CD8-positive, alpha-beta memory T cell (primary cell): ENCODE measurements around the gene MDH1. TPM values are rescaled to one million over a fixed set of nuclear protein-coding genes. Genes with fewer than 3 reads are reported as not detected.
"Not testable (repeated sequence)": the region's sequence is repeated elsewhere in the genome, so short reads cannot be mapped to it uniquely, and the experiment has no call there.

Experiments used
- CTCF ChIA-PET: fragments of 350-600 bp; sonication (Branson Sonifier 250); formaldehyde crosslinking; loops from one replicate; lab custom pipeline; 2021; ENCODE audit warnings: antibody characterized with exemption; lab: Charles Lee
- POLR2A ChIA-PET: fragments of 350-600 bp; sonication (Branson Sonifier 250); formaldehyde crosslinking; loops from one replicate; lab custom pipeline; 2021; ENCODE audit warnings: antibody characterized with exemption; lab: Charles Lee
- DNase-seq, 5 donors: peaks; one replicate each; pipeline versions ENCODE4 v3.0.0 to v3.0.0-alpha.2; 2020 to 2022; ENCODE audit warnings: mixed read lengths in 1 of 5
- H3K27ac ChIP-seq: one replicate; pipeline ENCODE4 v1.7.0; 2013; ENCODE audit warnings: low read depth, mild to moderate bottlenecking, low read length, moderate library complexity
- H3K27me3 ChIP-seq: 2 replicates; pipeline ENCODE4 v1.7.0; 2013; ENCODE audit warnings: low read length, mild to moderate bottlenecking; ENCODE audit not compliant: insufficient read depth, poor library complexity, severe bottlenecking
- H3K36me3 ChIP-seq: 2 replicates; pipeline ENCODE4 v1.7.0; 2013; ENCODE audit warnings: mild to moderate bottlenecking, low read length, moderate library complexity; ENCODE audit not compliant: insufficient read depth
- H3K4me1 ChIP-seq: 2 replicates; pipeline ENCODE4 v1.7.0; 2013; ENCODE audit warnings: mild to moderate bottlenecking, low read length, moderate library complexity; ENCODE audit not compliant: insufficient read depth
- H3K4me3 ChIP-seq: 2 replicates; pipeline ENCODE4 v1.7.0; 2013; ENCODE audit warnings: mild to moderate bottlenecking, low read length
- H3K9me3 ChIP-seq: 2 replicates; pipeline ENCODE4 v1.7.0; 2013; ENCODE audit warnings: mild to moderate bottlenecking, low read length
- H3K27ac Mint-ChIP-seq, 8 donors: one replicate each; pipeline ENCODE4 v1.8.0; 2020 to 2021; ENCODE audit warnings: mixed read lengths in 8 of 8, mild to moderate bottlenecking in 6 of 8, inconsistent platforms in 3 of 8, moderate library complexity in 3 of 8
- H3K27me3 Mint-ChIP-seq, 2 donors: one replicate each; pipeline ENCODE4 v1.8.0; 2020 to 2021; ENCODE audit warnings: mixed read lengths in 2 of 2, mild to moderate bottlenecking in 1 of 2, moderate library complexity in 1 of 2
- H3K36me3 Mint-ChIP-seq, 3 donors: one replicate each; pipeline ENCODE4 v1.8.0; 2020 to 2021; ENCODE audit warnings: mixed read lengths in 3 of 3, inconsistent platforms in 1 of 3, mild to moderate bottlenecking in 1 of 3
- H3K4me1 Mint-ChIP-seq, 3 donors: one replicate each; pipeline ENCODE4 v1.8.0; 2020 to 2021; ENCODE audit warnings: mixed read lengths in 3 of 3, inconsistent platforms in 1 of 3, mild to moderate bottlenecking in 1 of 3
- H3K4me3 Mint-ChIP-seq, 7 donors: one replicate each; pipeline ENCODE4 v1.8.0; 2020 to 2021; ENCODE audit warnings: mixed read lengths in 7 of 7, mild to moderate bottlenecking in 6 of 7, moderate library complexity in 4 of 7, inconsistent platforms in 2 of 7
- H3K9me3 Mint-ChIP-seq, 5 donors: one replicate each; pipeline ENCODE4 v1.8.0; 2020 to 2022; ENCODE audit warnings: mixed read lengths in 5 of 5, mild to moderate bottlenecking in 3 of 5, moderate library complexity in 2 of 5, inconsistent platforms in 1 of 5
- polyA plus RNA-seq: library from polyadenylated mRNA; unstranded; fragments of 300-500 nt; fragmentation: Illumina TruSeq; gene quantifications from one replicate; pipeline ENCODE4 v1.2.3, GENCODE V29; 2021
- total RNA-seq, 2 experiments: library from RNA; stranded (reverse); gene quantifications; one replicate each; pipeline ENCODE4 v1.2.3, GENCODE V29; 2021

MDH1 gene
- total and polyA plus RNA-seq, 3 experiments from 2014 or later: 182 to 241 (median 191) TPM

DNA sequence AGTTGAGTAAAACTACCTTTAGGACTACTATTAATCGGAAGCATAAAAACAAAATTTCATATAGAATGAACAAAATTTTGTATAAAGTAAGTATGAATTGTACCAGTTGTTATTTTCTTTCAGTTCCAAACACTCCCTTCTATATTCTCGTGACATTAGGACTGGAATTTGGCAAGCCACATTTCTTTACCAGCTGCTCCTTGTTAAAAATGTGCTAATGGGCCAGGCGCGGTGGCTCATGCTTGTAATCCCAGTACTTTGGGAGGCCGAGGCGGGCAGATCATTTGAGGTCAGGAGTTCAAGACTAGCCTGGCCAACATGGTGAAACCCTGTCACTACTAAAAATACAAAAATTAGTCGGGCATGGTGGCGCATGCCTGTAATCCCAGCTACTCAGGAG, 20.1 kb downstream of the MDH1 start:
- POLR2A ChIA-PET, H3K27me3 Mint-ChIP-seq, CTCF ChIA-PET, H3K4me3 Mint-ChIP-seq, H3K4me1 Mint-ChIP-seq, H3K4me3 ChIP-seq, H3K9me3 ChIP-seq, H3K9me3 Mint-ChIP-seq, DNase-seq, H3K27ac ChIP-seq, H3K27ac Mint-ChIP-seq, H3K27me3 ChIP-seq, H3K4me1 ChIP-seq: not testable (repeated sequence)
- H3K36me3 ChIP-seq: peaks cover 21% of the 10 kb centered on the region
- peaks cover 4 to 35% (median 9%) of the 10 kb centered on the region in 3 donors for H3K36me3 Mint-ChIP-seq

DNA sequence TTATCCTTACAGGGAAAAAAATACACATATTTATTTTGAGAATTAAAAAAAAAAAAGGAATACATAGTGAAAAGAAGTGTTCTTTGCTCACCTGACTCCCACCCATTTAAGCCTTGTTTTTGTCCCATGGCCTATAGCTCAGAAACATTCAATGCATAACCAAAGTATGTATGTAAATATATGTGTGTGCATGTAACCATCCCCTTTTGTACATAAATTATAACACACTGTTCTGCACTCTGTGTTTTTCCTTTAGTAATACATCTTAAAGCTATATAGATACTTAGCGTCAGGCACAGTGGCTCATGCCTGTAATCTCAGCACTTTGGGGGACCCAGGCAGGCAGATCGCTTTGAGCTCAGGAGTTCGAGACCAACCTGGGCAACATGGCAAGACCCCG, 21.8 kb downstream of the MDH1 start:
- peaks cover 0 to 21% (median 4%) of the 10 kb centered on the region in 3 donors for H3K36me3 Mint-ChIP-seq
- H3K27me3 Mint-ChIP-seq: peaks cover 8 to 11% of the 10 kb centered on the region in 2 donors
- CTCF ChIA-PET: interaction anchor here (0.8 to 1.4 kb wide), 2 partner anchors 10 to 14 kb away, joined by 3 read pairs; no protein-coding TSS in a partner anchor

DNA sequence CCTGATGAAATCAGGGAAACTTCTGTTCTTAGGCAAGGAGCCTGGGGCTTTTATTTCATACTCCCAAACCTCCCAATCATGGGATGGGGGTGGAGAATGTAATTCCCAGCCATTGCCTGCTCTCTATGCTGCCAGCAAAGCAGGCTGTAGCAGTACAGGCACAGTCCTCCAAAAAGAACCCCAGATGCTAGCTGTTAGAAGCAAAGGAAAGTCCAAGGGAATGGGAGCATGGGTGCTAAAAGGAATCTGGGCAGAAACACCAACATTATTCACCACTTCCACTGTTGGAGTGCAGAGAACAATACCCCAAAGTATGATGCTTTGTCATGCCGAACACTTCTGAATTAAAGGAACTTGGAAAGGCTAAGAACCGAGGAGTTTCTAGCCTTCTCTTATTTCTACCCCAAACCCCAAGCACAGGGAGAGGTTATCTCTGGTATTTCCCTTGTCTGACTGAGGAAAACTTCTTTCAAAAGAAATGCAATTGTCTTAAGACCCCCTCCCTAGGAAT, 24.7 kb downstream of the MDH1 start:
- ChIA-PET CTCF (no interaction called here), POLR2A (no interaction called here)

More for the DNA sequence above, 21.8 kb downstream of the MDH1 start:
- H3K27ac ChIP-seq: no peak overlapping the region
- no peaks in the 10 kb centered on the region for H3K9me3 ChIP-seq
- Mint-ChIP-seq H3K27ac (no peak overlapping the region), H3K4me1 (no peaks in the 10 kb centered on the region), H3K4me3 (no peak overlapping the region), H3K9me3 (no peaks in the 10 kb centered on the region)
- POLR2A ChIA-PET: no interaction called here
- peaks cover 8% of the 10 kb centered on the region for H3K36me3 ChIP-seq
- H3K27me3 ChIP-seq: no peaks in the 10 kb centered on the region
- DNase-seq: no peak
- no peak overlapping the region for H3K4me3 ChIP-seq
- H3K4me1 ChIP-seq: no peaks in the 10 kb centered on the region

DNA sequence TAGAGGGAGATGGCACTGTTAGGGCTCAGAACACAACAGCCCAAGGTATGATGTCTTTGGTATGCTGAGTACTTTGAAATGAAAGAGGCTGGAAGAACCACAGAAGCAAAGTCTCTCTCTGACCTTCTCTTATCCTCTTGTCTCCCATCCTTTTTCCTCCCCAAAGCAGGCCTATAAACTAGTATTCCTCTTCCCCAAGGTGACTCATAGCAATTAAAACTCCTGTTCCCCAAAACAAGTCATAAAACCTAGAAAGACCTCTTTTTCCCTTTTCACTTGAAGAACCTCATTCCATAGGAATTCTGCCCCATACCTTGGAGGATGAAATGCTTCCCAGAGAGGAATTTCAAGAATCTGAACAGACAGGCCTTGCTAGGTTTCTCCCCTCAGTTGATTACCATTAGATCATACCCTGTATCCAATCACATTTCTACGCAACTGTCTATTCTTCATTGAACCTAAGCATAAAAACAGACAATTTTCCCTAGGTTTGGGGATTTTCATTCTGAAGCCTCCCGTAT, 25.7 kb downstream of the MDH1 start:
- Mint-ChIP-seq H3K4me1 (no peaks in the 10 kb centered on the region), H3K27me3 (peaks cover 10 to 29% of the 10 kb centered on the region in 2 donors), H3K4me3 (no peak overlapping the region), H3K27ac (no peak overlapping the region), H3K9me3 (peaks cover 0 to 2% (median 0%) of the 10 kb centered on the region in 5 donors), H3K36me3 (no peaks in the 10 kb centered on the region)
- no peak overlapping the region for H3K27ac ChIP-seq
- DNase-seq: no peak
- POLR2A ChIA-PET: no interaction called here
- no peak overlapping the region for H3K4me3 ChIP-seq
- H3K27me3 ChIP-seq: no peaks in the 10 kb centered on the region
- H3K9me3 ChIP-seq: no peaks in the 10 kb centered on the region
- no peaks in the 10 kb centered on the region for H3K36me3 ChIP-seq
- CTCF ChIA-PET: no interaction called here
- no peaks in the 10 kb centered on the region for H3K4me1 ChIP-seq

More for the DNA sequence above, 24.7 kb downstream of the MDH1 start:
- Mint-ChIP-seq H3K36me3 (no peaks in the 10 kb centered on the region), H3K4me3 (no peak overlapping the region), H3K4me1 (no peaks in the 10 kb centered on the region), H3K9me3 (peaks cover 0 to 2% (median 0%) of the 10 kb centered on the region in 5 donors), H3K27ac (no peak overlapping the region), H3K27me3 (peaks cover 10 to 21% of the 10 kb centered on the region in 2 donors)
- no peak overlapping the region for H3K4me3 ChIP-seq
- H3K27ac ChIP-seq: no peak overlapping the region
- H3K27me3 ChIP-seq: no peaks in the 10 kb centered on the region
- no peaks in the 10 kb centered on the region for H3K4me1 ChIP-seq
- H3K9me3 ChIP-seq: no peaks in the 10 kb centered on the region
- no peak for DNase-seq
- no peaks in the 10 kb centered on the region for H3K36me3 ChIP-seq

DNA sequence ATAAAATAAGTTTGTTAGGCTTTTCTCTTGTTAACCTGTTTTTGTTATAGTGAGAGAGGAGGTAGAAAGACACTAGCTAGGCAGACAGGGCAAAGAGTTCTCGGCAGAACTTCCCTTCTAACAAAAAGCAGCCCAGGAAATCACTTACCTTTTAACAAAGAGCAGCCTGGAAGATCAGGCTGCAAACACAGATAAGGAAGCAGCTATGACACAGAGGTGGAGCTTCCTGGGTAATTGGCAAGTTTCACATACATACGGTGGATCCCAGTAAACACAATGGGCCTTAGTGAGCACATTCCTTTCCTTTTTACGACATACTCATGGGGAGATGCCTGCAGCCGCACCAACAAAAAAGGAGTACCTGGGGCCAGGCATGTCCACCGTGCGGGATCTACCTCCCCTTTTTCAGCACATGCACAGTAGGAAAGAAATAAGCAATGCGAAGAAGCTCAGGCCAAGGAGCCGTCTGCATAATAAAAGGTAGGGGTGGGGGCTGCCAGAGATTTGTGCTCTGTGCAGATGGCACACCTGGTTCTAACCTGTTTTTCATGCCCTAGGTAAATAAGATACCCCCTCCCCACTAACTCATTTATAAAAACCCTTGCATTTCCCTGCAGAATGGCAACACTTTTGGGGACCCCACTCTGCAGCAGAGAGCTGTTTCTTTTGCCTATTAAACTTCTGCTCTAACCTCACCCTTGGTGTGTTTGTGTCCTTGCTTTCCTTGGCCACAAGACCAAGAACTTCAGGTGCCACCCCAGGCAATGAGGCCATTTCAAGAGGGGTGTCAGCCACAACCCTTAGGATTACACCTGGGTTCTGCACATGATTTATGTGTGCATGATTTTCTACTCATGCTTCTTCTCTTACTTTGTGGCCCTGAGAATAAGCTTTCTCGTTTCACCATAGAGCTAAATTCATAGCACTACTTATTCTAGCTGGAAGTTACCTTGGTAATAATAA, 26.5 kb downstream of the MDH1 start:
- CTCF ChIA-PET: no interaction called here
- no peak overlapping the region for H3K27ac ChIP-seq
- H3K4me3 Mint-ChIP-seq: no peak overlapping the region

DNA sequence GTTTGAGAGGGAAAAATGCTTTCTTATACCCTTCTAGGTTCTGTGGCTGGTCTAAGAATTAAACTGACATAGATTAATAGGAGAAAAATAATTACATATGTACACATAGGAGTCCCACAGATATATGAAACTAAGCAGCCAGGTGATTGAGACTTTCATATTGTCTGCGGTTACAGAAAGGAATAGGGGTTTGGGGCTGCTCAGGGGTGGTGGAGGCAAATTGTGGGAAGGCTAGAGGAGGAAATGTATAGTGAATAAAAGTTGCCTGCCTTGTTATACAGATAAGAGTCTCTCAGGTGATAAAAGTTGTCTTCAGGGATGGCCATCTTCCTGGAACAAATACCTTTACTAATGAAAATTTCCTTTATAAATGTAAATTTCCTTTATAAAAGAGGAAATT, 28.6 kb downstream of the MDH1 start:
- Histone ChIP-seq H3K36me3 (no peaks in the 10 kb centered on the region), H3K27me3 (no peaks in the 10 kb centered on the region), H3K27ac (no peak overlapping the region), H3K4me3 (no peak overlapping the region), H3K9me3 (no peaks in the 10 kb centered on the region), H3K4me1 (no peaks in the 10 kb centered on the region)
- H3K4me1 Mint-ChIP-seq: no peaks in the 10 kb centered on the region
- POLR2A ChIA-PET: no interaction called here
- CTCF ChIA-PET: no interaction called here
- peaks cover 20 to 41% of the 10 kb centered on the region in 2 donors for H3K27me3 Mint-ChIP-seq
- H3K4me3 Mint-ChIP-seq: no peak overlapping the region
- peaks cover 0 to 2% (median 0%) of the 10 kb centered on the region in 5 donors for H3K9me3 Mint-ChIP-seq
- DNase-seq: no peak
- no peaks in the 10 kb centered on the region for H3K36me3 Mint-ChIP-seq
- H3K27ac Mint-ChIP-seq: no peak overlapping the region

More for the DNA sequence above, 26.5 kb downstream of the MDH1 start:
- POLR2A ChIA-PET: no interaction called here
- Mint-ChIP-seq H3K27me3 (peaks cover 10 to 31% of the 10 kb centered on the region in 2 donors), H3K9me3 (peaks cover 0 to 2% (median 0%) of the 10 kb centered on the region in 5 donors), H3K27ac (no peak overlapping the region), H3K4me1 (no peaks in the 10 kb centered on the region), H3K36me3 (no peaks in the 10 kb centered on the region)
- no peak for DNase-seq
- no peaks in the 10 kb centered on the region for H3K36me3 ChIP-seq
- no peaks in the 10 kb centered on the region for H3K27me3 ChIP-seq
- H3K9me3 ChIP-seq: no peaks in the 10 kb centered on the region
- H3K4me1 ChIP-seq: no peaks in the 10 kb centered on the region
- H3K4me3 ChIP-seq: no peak overlapping the region

DNA sequence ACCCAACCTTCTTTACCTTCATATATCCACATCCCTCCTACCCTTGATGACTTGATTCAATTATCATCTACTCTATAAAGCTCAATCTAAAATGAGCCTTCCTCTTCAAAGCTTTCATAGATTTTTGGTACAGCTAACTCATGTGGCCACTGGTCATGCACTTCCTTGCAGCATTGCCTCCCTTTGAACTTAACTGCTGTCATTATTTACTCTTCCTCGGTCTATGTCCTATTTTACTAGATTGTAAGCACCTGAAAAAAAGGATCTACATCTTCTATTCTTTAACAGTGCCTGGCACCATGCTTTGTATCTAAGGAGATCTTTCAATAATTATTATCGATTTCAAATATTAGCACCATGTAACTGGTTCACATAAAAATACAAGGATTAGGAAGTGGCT, 30.6 kb downstream of the MDH1 start:
- Mint-ChIP-seq H3K9me3 (peaks cover 0 to 2% (median 0%) of the 10 kb centered on the region in 5 donors), H3K4me1 (no peaks in the 10 kb centered on the region), H3K36me3 (no peaks in the 10 kb centered on the region), H3K27ac (peak overlapping the region in 1 of 8 donors; percentile 23), H3K27me3 (peaks cover 17 to 48% of the 10 kb centered on the region in 2 donors), H3K4me3 (no peak overlapping the region)
- H3K4me3 ChIP-seq: no peak overlapping the region
- H3K9me3 ChIP-seq: no peaks in the 10 kb centered on the region
- H3K27me3 ChIP-seq: no peaks in the 10 kb centered on the region
- ChIA-PET CTCF (no interaction called here), POLR2A (no interaction called here)
- H3K27ac ChIP-seq: no peak overlapping the region
- no peaks in the 10 kb centered on the region for H3K36me3 ChIP-seq
- no peaks in the 10 kb centered on the region for H3K4me1 ChIP-seq
- DNase-seq: no peak

DNA sequence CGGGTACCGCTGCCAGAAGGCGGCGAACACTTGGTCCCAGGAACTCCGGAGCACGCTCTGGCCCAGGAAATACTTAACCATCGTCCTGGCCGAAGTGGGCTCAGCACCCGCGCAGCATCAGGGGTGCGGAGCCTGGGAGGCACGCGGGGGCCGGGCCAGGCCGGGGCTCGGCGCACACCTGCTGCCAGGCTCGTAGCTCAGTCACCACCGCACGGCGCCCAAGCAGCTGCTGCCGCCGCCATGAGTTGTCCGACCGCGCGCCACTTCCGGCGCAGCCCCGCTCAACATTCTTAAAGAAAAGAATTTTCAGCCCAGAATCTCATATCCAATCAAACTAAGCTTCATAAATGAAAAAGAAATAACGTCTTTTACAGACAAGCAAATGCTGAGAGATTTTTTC, 34.0 kb downstream of the MDH1 start:
- Mint-ChIP-seq H3K4me1 (peaks cover 0 to 6% (median 0%) of the 10 kb centered on the region in 3 donors), H3K4me3 (no peak overlapping the region)
- POLR2A ChIA-PET: no interaction called here

More for the DNA sequence above, 34.0 kb downstream of the MDH1 start:
- H3K9me3 Mint-ChIP-seq: peaks cover 0 to 6% (median 0%) of the 10 kb centered on the region in 5 donors
- Histone ChIP-seq H3K9me3 (no peaks in the 10 kb centered on the region), H3K4me3 (no peak overlapping the region), H3K4me1 (no peaks in the 10 kb centered on the region), H3K36me3 (no peaks in the 10 kb centered on the region), H3K27me3 (no peaks in the 10 kb centered on the region), H3K27ac (no peak overlapping the region)
- CTCF ChIA-PET: no interaction called here
- peaks cover 0 to 1% (median 0%) of the 10 kb centered on the region in 3 donors for H3K36me3 Mint-ChIP-seq
- no peak for DNase-seq
- H3K27me3 Mint-ChIP-seq: peaks cover 19 to 60% of the 10 kb centered on the region in 2 donors
- H3K27ac Mint-ChIP-seq: no peak overlapping the region
